GM19397 (cell line): Measurements from ENCODE around the gene MYL7.
"Not testable (repeated sequence)": the region's sequence is repeated elsewhere in the genome, so short reads cannot be mapped to it uniquely, and the experiment has no call there.

Experiments used
- ATAC-seq: cut with Tn5 transposase; IDR thresholded peaks from one replicate; pipeline ENCODE4 v1.9.1; 2021; ENCODE audit warnings: mild to moderate bottlenecking, moderate library complexity; ENCODE audit not compliant: unreplicated experiment

Gene MYL7

GRCh38 chr7:44133295-44133694 is 7.8 kb downstream of the MYL7 start:
- no peak for ATAC-seq

GRCh38 chr7:44132039-44132438 is 9.1 kb downstream of the MYL7 start:
- ATAC-seq, result no peak

- ATAC-seq, result no peak
These were observed 9.7 kb downstream of the MYL7 start for GRCh38 chr7:44131173-44132029.

- no peak for ATAC-seq
These were observed 12.2 kb downstream of the MYL7 start for GRCh38 chr7:44128721-44129582.

- no peak for ATAC-seq
These were observed 14.0 kb downstream of the MYL7 start for GRCh38 chr7:44127161-44127560.

GRCh38 chr7:44126574-44126973 is 14.6 kb downstream of the MYL7 start:
- not testable (repeated sequence) for ATAC-seq

- no peak for ATAC-seq
These were observed 16.3 kb downstream of the MYL7 start for GRCh38 chr7:44124822-44125202.

GRCh38 chr7:44123190-44124003 is 17.7 kb downstream of the MYL7 start, which contains the start of gene POLD2:
Gene POLD2, minus strand, starts transcription at chr7:44123548. Its CDS starts 1,495 bp downstream, at chr7:44122053.
- ATAC-seq, result peak; percentile 98

- ATAC-seq, result no peak
These were observed 18.6 kb downstream of the MYL7 start for GRCh38 chr7:44122529-44122928.

GRCh38 chr7:44121761-44122420 is 19.2 kb downstream of the MYL7 start:
- no peak for ATAC-seq

GRCh38 chr7:44120395-44120794 is 20.7 kb downstream of the MYL7 start:
- ATAC-seq, result no peak

- ATAC-seq, result no peak
These were observed 21.2 kb downstream of the MYL7 start for GRCh38 chr7:44119829-44120380.

- ATAC-seq, result no peak
These were observed 23.2 kb downstream of the MYL7 start for GRCh38 chr7:44117801-44118429.

- ATAC-seq, result no peak
These were observed 24.1 kb downstream of the MYL7 start for GRCh38 chr7:44116789-44117666.

GRCh38 chr7:44116087-44116788 is 24.9 kb downstream of the MYL7 start:
- no peak for ATAC-seq

GRCh38 chr7:44114586-44115310 is 26.4 kb downstream of the MYL7 start:
- ATAC-seq, result no peak

GRCh38 chr7:44113764-44114354 is 27.3 kb downstream of the MYL7 start:
- ATAC-seq, result no peak
